ENCODE results near the gene EXD2. TPM values are rescaled to one million over a fixed set of nuclear protein-coding genes. Genes with fewer than 3 reads are reported as not detected.

EXD2 gene
- total RNA-seq, 4 donors from 2014 or later, result 19.7 to 34.2 (median 28.0) TPM

DNA sequence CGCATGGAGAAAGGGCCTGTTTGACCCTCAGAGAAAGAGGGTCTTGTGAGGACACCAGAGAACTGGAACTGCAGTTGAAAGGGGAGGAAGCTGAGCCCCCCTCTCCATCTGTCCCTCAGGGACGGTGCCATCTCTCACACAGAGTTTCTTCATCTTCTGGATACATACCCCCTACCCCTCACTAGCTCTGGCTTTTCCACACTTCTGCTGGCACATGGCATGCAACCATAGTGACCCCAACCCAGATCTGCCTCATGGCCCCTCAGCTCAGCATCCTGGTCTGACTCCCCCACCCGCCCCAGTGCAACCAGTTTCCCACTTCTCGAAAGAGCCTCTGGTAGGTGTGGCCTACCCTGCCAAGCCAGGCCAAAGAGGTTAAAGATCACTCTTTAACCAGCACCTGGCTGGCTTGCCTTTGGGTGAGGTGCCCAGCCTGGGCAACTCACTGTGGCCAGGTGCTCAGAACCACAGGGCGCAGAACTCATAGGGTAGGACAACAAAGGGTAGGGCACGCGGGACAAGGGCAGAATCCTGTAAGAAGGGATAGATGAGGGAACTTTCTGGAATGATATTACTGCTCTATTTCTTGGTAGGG, 94.5 kb downstream of the EXD2 start:
- 75% methylated on average over 7 of the region's 7 CpGs for WGBS
- DNase-seq (ENCODE audit: extremely low spot score), result no peak
- H3K4me3 ChIP-seq, result no peak overlapping the region
- H3K27me3 ChIP-seq, result no peaks in the 10 kb centered on the region
- intact Hi-C loops (cut with DNase I), result no loop called here
- no peak overlapping the region for H3K27ac ChIP-seq (replicated peaks in 1 of 4)
- no peak for TF ChIP-seq POLR2AphosphoS5 (IDR thresholded peaks at IDR 0.05)
- TF ChIP-seq, protein P1, sequence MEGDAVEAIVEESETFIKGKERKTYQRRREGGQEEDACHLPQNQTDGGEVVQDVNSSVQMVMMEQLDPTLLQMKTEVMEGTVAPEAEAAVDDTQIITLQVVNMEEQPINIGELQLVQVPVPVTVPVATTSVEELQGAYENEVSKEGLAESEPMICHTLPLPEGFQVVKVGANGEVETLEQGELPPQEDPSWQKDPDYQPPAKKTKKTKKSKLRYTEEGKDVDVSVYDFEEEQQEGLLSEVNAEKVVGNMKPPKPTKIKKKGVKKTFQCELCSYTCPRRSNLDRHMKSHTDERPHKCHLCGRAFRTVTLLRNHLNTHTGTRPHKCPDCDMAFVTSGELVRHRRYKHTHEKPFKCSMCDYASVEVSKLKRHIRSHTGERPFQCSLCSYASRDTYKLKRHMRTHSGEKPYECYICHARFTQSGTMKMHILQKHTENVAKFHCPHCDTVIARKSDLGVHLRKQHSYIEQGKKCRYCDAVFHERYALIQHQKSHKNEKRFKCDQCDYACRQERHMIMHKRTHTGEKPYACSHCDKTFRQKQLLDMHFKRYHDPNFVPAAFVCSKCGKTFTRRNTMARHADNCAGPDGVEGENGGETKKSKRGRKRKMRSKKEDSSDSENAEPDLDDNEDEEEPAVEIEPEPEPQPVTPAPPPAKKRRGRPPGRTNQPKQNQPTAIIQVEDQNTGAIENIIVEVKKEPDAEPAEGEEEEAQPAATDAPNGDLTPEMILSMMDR (IDR thresholded peaks at IDR 0.05), result no peak
- no peak for TF ChIP-seq EP300 (IDR thresholded peaks at IDR 0.05)
- TF ChIP-seq POLR2A (IDR thresholded peaks at IDR 0.05; ENCODE audit: low read depth), result no peak
- H3K9me3 ChIP-seq, result no peaks in the 10 kb centered on the region
- peaks cover 18 to 31% (median 24%) of the 10 kb centered on the region in 4 donors for H3K4me1 ChIP-seq
- no peaks in the 10 kb centered on the region for H3K36me3 ChIP-seq

DNA sequence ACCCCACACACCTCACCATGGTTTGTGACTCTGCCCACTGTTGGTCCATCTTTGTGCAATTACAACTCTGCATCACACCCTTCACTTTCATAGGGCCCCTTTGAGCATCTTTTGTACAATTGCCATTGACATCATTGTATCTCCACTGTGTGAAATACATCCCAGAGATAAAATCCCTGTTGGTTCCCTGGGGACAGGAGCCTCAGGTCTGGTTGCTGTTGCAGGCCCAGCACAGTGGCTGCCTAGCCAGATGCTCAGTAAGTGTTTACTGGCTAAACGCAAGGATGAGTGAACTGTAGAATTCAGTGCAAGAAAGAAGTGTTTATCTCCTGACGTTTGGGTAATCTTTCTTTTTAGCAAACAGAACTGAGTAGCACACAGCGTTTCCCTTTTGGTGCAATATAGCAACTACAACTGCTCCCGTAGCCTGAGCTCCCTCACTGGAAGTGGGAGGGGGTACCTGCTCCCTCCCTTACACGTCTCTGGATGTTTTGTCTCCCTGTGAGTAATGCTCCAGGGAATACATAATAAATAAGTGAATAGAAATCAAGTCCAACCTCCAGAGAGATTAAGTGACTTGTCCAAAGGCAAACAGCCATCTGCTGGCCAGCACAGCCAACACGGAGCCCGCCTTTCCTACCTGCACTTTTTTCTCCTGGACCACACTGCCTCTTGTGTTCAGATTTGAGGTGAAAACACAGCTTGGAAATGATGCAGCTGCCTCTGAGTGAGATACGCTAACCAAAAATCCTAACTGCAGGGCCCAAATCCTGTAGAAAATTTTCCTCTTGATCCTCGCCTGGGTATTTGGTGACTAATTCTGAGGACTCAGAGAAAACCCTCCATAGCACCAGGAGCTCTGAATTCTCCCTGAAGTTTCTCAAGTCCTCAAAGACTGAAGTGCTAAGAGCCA, 96.1 kb downstream of the EXD2 start:
- DNase-seq (ENCODE audit: extremely low spot score), result no peak
- WGBS, result 58% methylated on average over 9 of the region's 9 CpGs
- Histone ChIP-seq H3K27ac (replicated peaks in 1 of 4) (peak overlapping the region; percentile 38 to 55 (median 48)), H3K4me3 (no peak overlapping the region), H3K36me3 (no peaks in the 10 kb centered on the region), H3K4me1 (peaks cover 18 to 37% (median 26%) of the 10 kb centered on the region in 4 donors), H3K27me3 (no peaks in the 10 kb centered on the region), H3K9me3 (no peaks in the 10 kb centered on the region)
- intact Hi-C loops (cut with DNase I), result no loop called here
- TF ChIP-seq EP300 (IDR thresholded peaks at IDR 0.05), result no peak
- no peak for TF ChIP-seq POLR2A (IDR thresholded peaks at IDR 0.05; ENCODE audit: low read depth)
- no peak for TF ChIP-seq POLR2AphosphoS5 (IDR thresholded peaks at IDR 0.05)
- TF ChIP-seq, protein P1 (IDR thresholded peaks at IDR 0.05), result no peak

DNA sequence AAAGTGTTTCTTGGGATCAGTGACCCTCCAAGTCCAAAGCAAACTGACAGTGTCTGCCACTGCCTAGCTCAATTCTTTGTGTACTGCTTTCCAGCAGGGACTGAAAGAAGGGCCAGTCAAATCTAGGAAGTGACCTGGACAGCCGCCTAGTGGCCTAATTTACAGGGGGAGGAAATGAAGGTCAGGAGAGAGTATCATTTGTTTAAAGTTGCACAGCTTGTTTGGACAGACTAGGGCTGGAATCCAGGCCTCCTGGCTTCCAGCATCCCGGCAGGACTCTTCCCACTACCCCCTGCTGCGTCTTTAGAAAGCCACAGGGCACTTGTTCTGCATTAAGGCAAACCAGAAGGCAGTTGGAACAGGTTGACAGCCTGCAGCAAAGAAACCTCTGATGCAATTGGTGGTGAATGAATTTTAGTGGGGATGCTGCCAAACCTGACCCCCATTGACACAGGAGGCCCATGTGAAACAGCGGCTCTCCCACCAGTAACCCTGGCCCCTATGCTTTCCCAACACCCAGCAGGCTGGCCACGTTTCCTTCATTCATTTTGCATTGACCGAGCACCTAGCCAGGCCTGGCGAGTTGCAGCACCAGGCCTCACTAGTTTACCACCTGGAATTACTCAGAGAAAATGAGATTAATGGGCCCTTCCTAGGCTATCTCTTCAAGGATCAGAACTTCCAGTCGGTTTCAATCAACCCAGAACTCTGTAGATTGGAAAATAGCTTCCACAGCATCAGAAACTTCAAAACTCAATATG, 96.9 kb downstream of the EXD2 start:
- intact Hi-C loops (cut with DNase I), result no loop called here
- peaks cover 18 to 37% (median 26%) of the 10 kb centered on the region in 4 donors for H3K4me1 ChIP-seq
- no peak for TF ChIP-seq POLR2A (IDR thresholded peaks at IDR 0.05; ENCODE audit: low read depth)
- TF ChIP-seq, protein P1 (IDR thresholded peaks at IDR 0.05), result peak; percentile 21 to 46 (median 30)
- TF ChIP-seq EP300 (IDR thresholded peaks at IDR 0.05), result no peak
- peak in 1 of 2 donors; percentile 15 for TF ChIP-seq POLR2AphosphoS5 (IDR thresholded peaks at IDR 0.05)
- peak overlapping the region; percentile 38 to 55 (median 48) for H3K27ac ChIP-seq (replicated peaks in 1 of 4)
- DNase-seq (ENCODE audit: extremely low spot score), result no peak
- no peaks in the 10 kb centered on the region for H3K9me3 ChIP-seq
- no peak overlapping the region for H3K4me3 ChIP-seq
- H3K27me3 ChIP-seq, result no peaks in the 10 kb centered on the region
- 55% methylated on average over 8 of the region's 8 CpGs for WGBS
- no peaks in the 10 kb centered on the region for H3K36me3 ChIP-seq

DNA sequence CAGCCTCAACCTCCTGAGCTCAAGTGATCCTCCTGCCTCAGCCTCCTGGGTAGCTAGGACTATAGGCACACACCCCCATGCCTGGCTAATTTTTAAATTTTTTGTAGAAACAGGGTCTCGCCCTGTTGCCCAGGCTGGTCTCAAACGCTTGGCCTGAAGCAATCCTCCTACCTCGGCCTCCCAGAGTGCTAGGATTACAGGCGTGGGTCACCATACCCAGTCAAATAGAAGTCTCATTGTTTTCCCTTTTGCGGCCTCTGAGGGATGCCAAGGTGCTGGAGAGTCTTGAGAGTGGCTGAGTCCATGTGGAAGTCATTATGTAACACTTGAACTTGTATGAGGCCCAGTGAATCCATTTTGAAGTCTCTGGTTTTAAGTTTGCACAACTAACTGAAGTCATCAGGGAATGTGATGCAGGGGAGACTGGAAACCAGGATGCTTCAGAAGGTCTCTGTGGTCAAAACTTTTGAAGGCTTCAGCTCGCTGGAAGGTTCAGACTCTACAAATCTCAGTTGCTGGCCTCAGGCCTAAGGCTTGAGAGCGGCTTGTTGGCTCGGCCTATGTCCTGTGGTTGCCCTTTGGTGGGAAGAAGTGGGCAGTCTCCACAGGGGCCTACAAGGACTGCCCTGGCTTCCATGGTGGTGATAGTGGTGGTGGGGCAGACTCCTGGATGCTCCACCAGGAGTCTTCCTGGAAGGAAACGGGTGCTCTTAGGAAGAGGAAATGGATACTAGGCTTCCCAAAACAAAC, 97.8 kb downstream of the EXD2 start:
- intact Hi-C loops (cut with DNase I), result no loop called here
- peak overlapping the region in 2 of 4 donors; percentile 10 to 44 for H3K27ac ChIP-seq (replicated peaks in 1 of 4)
- 97% methylated on average over 6 of the region's 9 CpGs for WGBS
- no peaks in the 10 kb centered on the region for H3K36me3 ChIP-seq
- TF ChIP-seq, protein P1 (IDR thresholded peaks at IDR 0.05), result no peak
- no peak for TF ChIP-seq EP300 (IDR thresholded peaks at IDR 0.05)
- TF ChIP-seq POLR2A (IDR thresholded peaks at IDR 0.05; ENCODE audit: low read depth), result no peak
- TF ChIP-seq POLR2AphosphoS5 (IDR thresholded peaks at IDR 0.05), result no peak
- no peak for DNase-seq (ENCODE audit: extremely low spot score)
- H3K4me3 ChIP-seq, result no peak overlapping the region
- no peaks in the 10 kb centered on the region for H3K9me3 ChIP-seq
- no peaks in the 10 kb centered on the region for H3K27me3 ChIP-seq
- peaks cover 18 to 35% (median 26%) of the 10 kb centered on the region in 4 donors for H3K4me1 ChIP-seq

All from esophagus muscularis mucosa (tissue), 4 donors.